Measurements from ENCODE around the gene RUSF1.

DNA sequence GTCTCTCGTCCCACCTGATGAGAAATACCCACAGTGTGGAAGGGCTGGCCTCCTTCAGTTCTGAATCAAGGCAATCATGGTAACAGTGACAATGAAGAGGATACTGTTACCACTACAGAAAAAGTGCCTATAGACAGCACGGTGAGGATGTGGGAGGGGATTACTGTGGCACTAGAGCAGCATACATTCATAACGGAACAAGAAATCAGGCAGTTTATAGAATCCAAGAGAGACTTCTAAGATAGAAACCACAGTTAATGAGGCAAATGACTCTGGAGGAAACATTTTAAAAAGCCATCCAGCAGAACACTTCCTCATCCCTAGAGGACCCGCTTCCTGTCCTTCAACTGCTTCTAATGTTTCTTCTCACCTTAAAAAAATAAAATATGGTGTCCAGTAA is 2.7 kb downstream of the RUSF1 start:
- TF ChIP-seq, protein P1, sequence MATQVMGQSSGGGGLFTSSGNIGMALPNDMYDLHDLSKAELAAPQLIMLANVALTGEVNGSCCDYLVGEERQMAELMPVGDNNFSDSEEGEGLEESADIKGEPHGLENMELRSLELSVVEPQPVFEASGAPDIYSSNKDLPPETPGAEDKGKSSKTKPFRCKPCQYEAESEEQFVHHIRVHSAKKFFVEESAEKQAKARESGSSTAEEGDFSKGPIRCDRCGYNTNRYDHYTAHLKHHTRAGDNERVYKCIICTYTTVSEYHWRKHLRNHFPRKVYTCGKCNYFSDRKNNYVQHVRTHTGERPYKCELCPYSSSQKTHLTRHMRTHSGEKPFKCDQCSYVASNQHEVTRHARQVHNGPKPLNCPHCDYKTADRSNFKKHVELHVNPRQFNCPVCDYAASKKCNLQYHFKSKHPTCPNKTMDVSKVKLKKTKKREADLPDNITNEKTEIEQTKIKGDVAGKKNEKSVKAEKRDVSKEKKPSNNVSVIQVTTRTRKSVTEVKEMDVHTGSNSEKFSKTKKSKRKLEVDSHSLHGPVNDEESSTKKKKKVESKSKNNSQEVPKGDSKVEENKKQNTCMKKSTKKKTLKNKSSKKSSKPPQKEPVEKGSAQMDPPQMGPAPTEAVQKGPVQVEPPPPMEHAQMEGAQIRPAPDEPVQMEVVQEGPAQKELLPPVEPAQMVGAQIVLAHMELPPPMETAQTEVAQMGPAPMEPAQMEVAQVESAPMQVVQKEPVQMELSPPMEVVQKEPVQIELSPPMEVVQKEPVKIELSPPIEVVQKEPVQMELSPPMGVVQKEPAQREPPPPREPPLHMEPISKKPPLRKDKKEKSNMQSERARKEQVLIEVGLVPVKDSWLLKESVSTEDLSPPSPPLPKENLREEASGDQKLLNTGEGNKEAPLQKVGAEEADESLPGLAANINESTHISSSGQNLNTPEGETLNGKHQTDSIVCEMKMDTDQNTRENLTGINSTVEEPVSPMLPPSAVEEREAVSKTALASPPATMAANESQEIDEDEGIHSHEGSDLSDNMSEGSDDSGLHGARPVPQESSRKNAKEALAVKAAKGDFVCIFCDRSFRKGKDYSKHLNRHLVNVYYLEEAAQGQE (IDR thresholded peaks at IDR 0.05; ENCODE audit: borderline replicate concordance), result no peak
- TF ChIP-seq, protein P1 (CRISPR knock-in tag; IDR thresholded peaks at IDR 0.05; ENCODE audit: low read depth), result no peak
- TF ChIP-seq MECOM (CRISPR knock-in tag; IDR thresholded peaks at IDR 0.05), result no peak
- TF ChIP-seq ZNF707 (CRISPR knock-in tag; conservative IDR thresholded peaks at IDR 0.05), result no peak
- no peak for TF ChIP-seq POLR2AphosphoS5 (IDR thresholded peaks at IDR 0.05; ENCODE audit: control insufficient read depth, insufficient read depth, low read depth, low read length)
- TF ChIP-seq ARID1B (IDR thresholded peaks at IDR 0.05), result no peak

All from K562 (cell line).